HT-29 (cell line): Measurements from ENCODE around the gene CALCOCO1. TPM values are rescaled to one million over a fixed set of nuclear protein-coding genes. Genes with fewer than 3 reads are reported as not detected.
"Not testable (repeated sequence)": the region's sequence is repeated elsewhere in the genome, so short reads cannot be mapped to it uniquely, and the experiment has no call there.

Source experiments
- DNase-seq: peaks from one replicate; pipeline ENCODE4 v3.0.0-alpha.2; 2015; ENCODE audit warnings: low spot score
- total RNA-seq: library from RNA; depleted of rRNA; stranded (reverse); fragments of >200 nt; shearing (Covaris generic); gene quantifications from 2 replicates; pipeline ENCODE4 v1.2.3, GENCODE V29; 2014

CALCOCO1 gene
- total RNA-seq, 1 experiment from 2014 or later: 64.4 TPM

GRCh38 chr12:53696655-53697331, 30.5 kb downstream of the CALCOCO1 start:
- DNase-seq: no peak

GRCh38 chr12:53696285-53696654, 31.0 kb downstream of the CALCOCO1 start:
- peak; percentile 94 for DNase-seq

GRCh38 chr12:53695152-53696145, 31.8 kb downstream of the CALCOCO1 start:
- no peak for DNase-seq

- DNase-seq: no peak
Measured at GRCh38 chr12:53694756-53695151, 32.5 kb downstream of the CALCOCO1 start.

- no peak for DNase-seq
Measured at GRCh38 chr12:53688134-53688533, 39.1 kb downstream of the CALCOCO1 start.

GRCh38 chr12:53686436-53686835, 40.8 kb downstream of the CALCOCO1 start:
- DNase-seq: no peak

GRCh38 chr12:53684654-53685220, 42.5 kb downstream of the CALCOCO1 start:
- no peak for DNase-seq

- DNase-seq: no peak
Measured at GRCh38 chr12:53683983-53684382, 43.3 kb downstream of the CALCOCO1 start.

- DNase-seq: no peak
Measured at GRCh38 chr12:53683494-53683893, 43.8 kb downstream of the CALCOCO1 start.

GRCh38 chr12:53680061-53680460, 47.2 kb downstream of the CALCOCO1 start:
- DNase-seq: not testable (repeated sequence)

- DNase-seq: no peak
Measured at GRCh38 chr12:53677800-53678148, 49.5 kb downstream of the CALCOCO1 start.

GRCh38 chr12:53677016-53677799, 50.0 kb downstream of the CALCOCO1 start:
- no peak for DNase-seq

GRCh38 chr12:53676656-53677015, 50.6 kb downstream of the CALCOCO1 start:
- no peak for DNase-seq

GRCh38 chr12:53675701-53676607, 51.3 kb downstream of the CALCOCO1 start, which contains the start of gene ATP5MC2:
Gene ATP5MC2 (minus strand): TSS chr12:53676083. CDS start chr12:53672614, 3,469 bp downstream.
- peak; percentile 99 for DNase-seq

- peak; percentile 15 for DNase-seq
Measured at GRCh38 chr12:53674977-53675700, 52.1 kb downstream of the CALCOCO1 start.

GRCh38 chr12:53670971-53671370, 56.3 kb downstream of the CALCOCO1 start:
- no peak for DNase-seq

- no peak for DNase-seq
Measured at GRCh38 chr12:53670308-53670707, 56.9 kb downstream of the CALCOCO1 start.

- no peak for DNase-seq
Measured at GRCh38 chr12:53667080-53667479, 60.2 kb downstream of the CALCOCO1 start.

- no peak for DNase-seq
Measured at GRCh38 chr12:53664936-53665335, 62.3 kb downstream of the CALCOCO1 start.

- DNase-seq: no peak
Measured at GRCh38 chr12:53664191-53664590, 63.1 kb downstream of the CALCOCO1 start.
